Endothelial cell (in vitro differentiated cells): ENCODE measurements around the gene ETV6. TPM values are rescaled to one million over a fixed set of nuclear protein-coding genes. Genes with fewer than 3 reads are reported as not detected.

Source experiments
- DNase-seq: peaks from one replicate; pipeline ENCODE4 v3.0.0; 2021; ENCODE audit warnings: low spot score
- H3K27ac Mint-ChIP-seq: one replicate; pipeline ENCODE4 v1.8.0; 2021; ENCODE audit warnings: mixed read lengths, inconsistent platforms; ENCODE audit not compliant: unreplicated experiment
- H3K27me3 Mint-ChIP-seq: one replicate; pipeline ENCODE4 v1.8.0; 2021; ENCODE audit warnings: mild to moderate bottlenecking, moderate library complexity, mixed read lengths, inconsistent platforms; ENCODE audit not compliant: unreplicated experiment
- H3K36me3 Mint-ChIP-seq: one replicate; pipeline ENCODE4 v1.8.0; 2021; ENCODE audit warnings: mild to moderate bottlenecking, low read depth, mixed read lengths, inconsistent platforms; ENCODE audit not compliant: unreplicated experiment
- H3K4me1 Mint-ChIP-seq: one replicate; pipeline ENCODE4 v1.8.0; 2021; ENCODE audit warnings: mild to moderate bottlenecking, mixed read lengths, inconsistent platforms; ENCODE audit not compliant: unreplicated experiment
- H3K4me3 Mint-ChIP-seq: one replicate; pipeline ENCODE4 v1.8.0; 2021; ENCODE audit warnings: mild to moderate bottlenecking, mixed read lengths, inconsistent platforms; ENCODE audit not compliant: unreplicated experiment
- H3K9me3 Mint-ChIP-seq: one replicate; pipeline ENCODE4 v1.8.0; 2021; ENCODE audit warnings: mixed read lengths, inconsistent platforms; ENCODE audit not compliant: unreplicated experiment
- total RNA-seq: library from RNA; stranded (reverse); fragmentation: NEBNext Ultra II Directional; extraction: Animal tissue kit (Norgen Biotek cat#: 25700); gene quantifications from one replicate; pipeline ENCODE4 v1.2.1, GENCODE V29; 2021; ENCODE audit not compliant: unreplicated experiment
- TF ChIP-seq, protein P1 (sequence below): fragments of 200-600 bp; sonication (generic); IDR thresholded peaks from one replicate; pipeline ENCODE4 v1.5.0; 2021; ENCODE audit warnings: antibody characterized with exemption; ENCODE audit not compliant: unreplicated experiment

ETV6 gene
- total RNA-seq, 1 donor from 2014 or later = 98.7 TPM

DNA sequence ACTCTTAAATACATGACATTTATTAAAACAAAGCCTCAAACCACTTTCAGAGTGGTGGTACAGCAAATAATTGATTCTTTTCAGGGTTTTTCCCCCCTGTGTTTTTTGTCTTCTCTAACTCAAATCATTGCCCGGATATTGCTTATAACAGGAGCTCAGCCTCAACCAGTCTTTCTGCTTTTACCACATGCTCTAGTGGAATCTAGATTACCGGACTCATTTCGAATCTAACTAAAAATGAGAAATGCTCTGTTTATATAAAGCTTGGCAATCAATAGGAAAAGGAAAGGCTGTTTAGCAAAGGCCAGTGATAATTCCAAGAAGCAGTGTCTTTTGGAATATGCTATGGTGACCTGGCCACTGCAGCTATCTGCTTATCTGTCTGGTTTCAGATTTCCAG is 161.5 kb downstream of the ETV6 start:
- peaks cover 14% of the 10 kb centered on the region for H3K36me3 Mint-ChIP-seq
- TF ChIP-seq, protein P1, sequence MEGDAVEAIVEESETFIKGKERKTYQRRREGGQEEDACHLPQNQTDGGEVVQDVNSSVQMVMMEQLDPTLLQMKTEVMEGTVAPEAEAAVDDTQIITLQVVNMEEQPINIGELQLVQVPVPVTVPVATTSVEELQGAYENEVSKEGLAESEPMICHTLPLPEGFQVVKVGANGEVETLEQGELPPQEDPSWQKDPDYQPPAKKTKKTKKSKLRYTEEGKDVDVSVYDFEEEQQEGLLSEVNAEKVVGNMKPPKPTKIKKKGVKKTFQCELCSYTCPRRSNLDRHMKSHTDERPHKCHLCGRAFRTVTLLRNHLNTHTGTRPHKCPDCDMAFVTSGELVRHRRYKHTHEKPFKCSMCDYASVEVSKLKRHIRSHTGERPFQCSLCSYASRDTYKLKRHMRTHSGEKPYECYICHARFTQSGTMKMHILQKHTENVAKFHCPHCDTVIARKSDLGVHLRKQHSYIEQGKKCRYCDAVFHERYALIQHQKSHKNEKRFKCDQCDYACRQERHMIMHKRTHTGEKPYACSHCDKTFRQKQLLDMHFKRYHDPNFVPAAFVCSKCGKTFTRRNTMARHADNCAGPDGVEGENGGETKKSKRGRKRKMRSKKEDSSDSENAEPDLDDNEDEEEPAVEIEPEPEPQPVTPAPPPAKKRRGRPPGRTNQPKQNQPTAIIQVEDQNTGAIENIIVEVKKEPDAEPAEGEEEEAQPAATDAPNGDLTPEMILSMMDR = no peak
- DNase-seq = no peak
- peak overlapping the region; percentile 61 for H3K27ac Mint-ChIP-seq
- H3K9me3 Mint-ChIP-seq = no peaks in the 10 kb centered on the region
- peaks cover 3% of the 10 kb centered on the region for H3K27me3 Mint-ChIP-seq
- H3K4me3 Mint-ChIP-seq = no peak overlapping the region
- peaks cover 75% of the 10 kb centered on the region for H3K4me1 Mint-ChIP-seq

DNA sequence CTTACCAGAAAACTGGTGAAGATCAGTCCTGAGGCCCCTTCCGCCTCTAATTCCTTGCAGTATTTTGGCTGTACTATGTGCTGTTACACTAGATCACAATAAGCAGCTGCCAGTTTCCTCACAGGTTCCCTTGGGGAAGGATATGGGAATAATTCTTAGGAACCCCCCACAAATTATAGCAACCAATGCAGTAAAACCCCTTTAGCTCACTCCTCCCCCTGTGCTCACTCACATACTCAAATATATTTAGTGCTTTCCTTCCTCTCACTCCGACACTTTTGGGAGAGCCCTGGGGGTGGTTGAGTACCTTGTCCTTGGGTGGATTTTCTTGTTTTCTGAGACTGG is 162.7 kb downstream of the ETV6 start:
- Mint-ChIP-seq H3K36me3 (peaks cover 14% of the 10 kb centered on the region), H3K9me3 (no peaks in the 10 kb centered on the region), H3K27me3 (peaks cover 3% of the 10 kb centered on the region), H3K4me3 (peak overlapping the region; percentile 63), H3K4me1 (peaks cover 72% of the 10 kb centered on the region), H3K27ac (peak overlapping the region; percentile 97)
- TF ChIP-seq, protein P1 = no peak
- DNase-seq = no peak

DNA sequence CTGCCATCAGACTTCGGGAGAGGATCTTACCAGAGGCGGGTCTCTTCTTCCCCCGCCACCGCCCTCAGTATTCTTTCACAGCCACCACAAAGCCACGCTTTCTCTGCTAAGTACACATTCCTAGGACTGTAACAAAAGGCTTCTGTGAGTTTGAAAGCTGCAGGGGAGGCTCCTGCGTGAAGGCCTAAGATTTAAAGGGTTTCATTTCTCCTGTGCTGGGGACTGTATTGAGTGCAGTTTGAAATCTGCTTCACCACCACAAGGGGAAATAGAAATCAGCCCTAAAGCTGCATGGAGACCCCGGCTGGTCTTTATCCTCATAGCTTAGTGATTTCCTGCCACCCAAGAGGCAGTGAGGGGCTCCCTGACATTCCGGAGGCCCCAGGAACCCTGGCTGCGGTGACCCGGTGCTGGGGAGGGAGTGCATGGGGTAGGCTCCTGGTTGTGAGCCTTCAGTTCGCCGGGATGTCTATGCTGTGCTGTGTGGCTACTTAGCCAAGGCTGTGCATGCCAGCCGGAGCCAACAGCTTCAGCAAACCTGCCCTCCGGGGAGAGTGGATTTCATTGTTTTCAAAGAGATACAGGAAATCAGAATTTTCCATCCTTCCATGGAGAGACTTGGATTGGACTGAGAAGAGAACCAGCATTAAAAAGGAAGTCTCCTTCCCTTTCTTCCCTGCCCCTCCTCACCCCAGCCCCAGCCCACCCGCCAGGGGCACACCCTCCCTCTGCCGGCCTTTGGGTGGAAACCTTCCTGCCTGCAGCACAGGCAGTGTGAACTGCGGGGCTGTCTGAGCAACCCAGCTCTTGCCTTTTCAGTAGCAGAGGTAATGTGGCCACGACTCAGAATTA is 163.3 kb downstream of the ETV6 start:
- Mint-ChIP-seq H3K27ac (peak overlapping the region; percentile 97), H3K4me1 (peaks cover 75% of the 10 kb centered on the region), H3K27me3 (peaks cover 3% of the 10 kb centered on the region), H3K9me3 (no peaks in the 10 kb centered on the region), H3K36me3 (peaks cover 14% of the 10 kb centered on the region), H3K4me3 (peak overlapping the region; percentile 63)
- TF ChIP-seq, protein P1 = no peak
- DNase-seq = peak; percentile 52

DNA sequence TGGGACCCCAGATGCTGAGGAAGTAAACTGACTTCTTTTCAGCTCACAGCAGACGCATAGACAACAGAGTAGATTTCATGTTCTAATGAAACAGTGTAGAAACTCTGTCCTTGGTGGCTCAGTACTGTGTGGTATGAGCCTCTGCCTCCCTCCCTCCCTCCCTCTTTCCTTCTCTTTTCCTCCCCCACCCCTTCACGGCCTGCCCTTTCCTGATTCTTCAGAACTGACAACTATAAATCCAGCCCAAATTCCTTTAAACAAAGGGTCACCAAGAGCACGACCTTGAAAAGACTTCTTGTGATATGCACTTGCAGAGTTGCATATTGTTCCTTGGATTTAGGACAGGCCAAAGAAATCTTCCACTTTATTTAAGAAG is 164.0 kb downstream of the ETV6 start:
- TF ChIP-seq, protein P1 = no peak
- no peaks in the 10 kb centered on the region for H3K9me3 Mint-ChIP-seq
- no peak for DNase-seq
- H3K4me1 Mint-ChIP-seq = peaks cover 71% of the 10 kb centered on the region
- H3K4me3 Mint-ChIP-seq = no peak overlapping the region
- H3K36me3 Mint-ChIP-seq = peaks cover 9% of the 10 kb centered on the region
- H3K27ac Mint-ChIP-seq = peak overlapping the region; percentile 97
- H3K27me3 Mint-ChIP-seq = peaks cover 3% of the 10 kb centered on the region

DNA sequence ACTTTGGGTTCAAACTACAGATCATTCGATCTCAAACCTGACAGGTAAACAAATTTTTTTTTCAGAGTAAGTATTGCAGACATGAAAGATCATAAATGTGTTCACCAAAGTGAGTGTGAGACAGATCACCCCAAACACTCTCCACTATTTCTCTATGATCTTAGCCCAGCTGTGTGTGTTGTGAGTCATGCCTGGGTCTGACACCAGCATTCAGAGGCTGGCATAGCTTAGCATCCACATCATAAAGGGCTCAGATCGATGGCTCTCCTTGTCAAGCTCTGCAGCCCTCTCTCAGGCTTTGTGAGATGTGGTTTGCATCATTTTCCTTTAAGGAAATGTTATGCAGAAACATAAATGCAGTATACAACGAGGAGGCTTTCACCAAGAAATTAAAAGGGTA is 164.9 kb downstream of the ETV6 start:
- H3K27me3 Mint-ChIP-seq = peaks cover 3% of the 10 kb centered on the region
- H3K4me1 Mint-ChIP-seq = peaks cover 65% of the 10 kb centered on the region
- no peak overlapping the region for H3K27ac Mint-ChIP-seq
- H3K4me3 Mint-ChIP-seq = peak overlapping the region; percentile 33
- H3K36me3 Mint-ChIP-seq = peaks cover 7% of the 10 kb centered on the region
- TF ChIP-seq, protein P1 = no peak
- no peaks in the 10 kb centered on the region for H3K9me3 Mint-ChIP-seq
- DNase-seq = no peak
